Left ventricle myocardium inferior (tissue), 1 donor: ENCODE results near the gene VAV2. TPM values are rescaled to one million over a fixed set of nuclear protein-coding genes. Genes with fewer than 3 reads are reported as not detected.
"Not testable (repeated sequence)": the region's sequence is repeated elsewhere in the genome, so short reads cannot be mapped to it uniquely, and the experiment has no call there.

Experiments used
- DNase-seq: peaks from one replicate; pipeline ENCODE4 v3.0.0-alpha.2; 2020
- H3K27ac ChIP-seq: fragments of 200-600 bp; replicated peaks from 2 replicates; pipeline ENCODE4 v1.8.0; 2021
- H3K27me3 ChIP-seq: fragments of 200-600 bp; 2 replicates; pipeline ENCODE4 v1.8.0; 2021; ENCODE audit warnings: low read depth
- H3K36me3 ChIP-seq: fragments of 200-600 bp; 2 replicates; pipeline ENCODE4 v1.8.0; 2021
- H3K4me1 ChIP-seq: fragments of 200-600 bp; 2 replicates; pipeline ENCODE4 v1.8.0; 2021
- H3K4me3 ChIP-seq: fragments of 200-600 bp; 2 replicates; pipeline ENCODE4 v1.8.0; 2021; ENCODE audit warnings: mild to moderate bottlenecking, moderate library complexity
- H3K9me3 ChIP-seq: fragments of 200-600 bp; replicated peaks from 2 replicates; pipeline ENCODE4 v1.8.0; 2021
- intact Hi-C: fragments of 100-400 bp; cut with micrococcal nuclease; formaldehyde crosslinking; loops from one replicate; pipeline ENCODE4 v1.11.0; 2022
- total RNA-seq: library from RNA; stranded (reverse); fragmentation: NEBNext Ultra II Directional; extraction: Animal tissue kit (Norgen Biotek cat#: 25700); gene quantifications from one replicate; pipeline ENCODE4 v1.2.1, GENCODE V29; 2021
- TF ChIP-seq, protein P1 (sequence below): fragments of 200-600 bp; IDR thresholded peaks from 2 replicates; pipeline ENCODE4 v1.8.0; 2021; ENCODE audit warnings: antibody characterized with exemption, mild to moderate bottlenecking, borderline replicate concordance
- donor health status: DM: no; HTN: yes; CAD: no; lungs with severe emphysema.

VAV2 gene
- total RNA-seq, 1 donor from 2014 or later: 4.1 TPM

DNA sequence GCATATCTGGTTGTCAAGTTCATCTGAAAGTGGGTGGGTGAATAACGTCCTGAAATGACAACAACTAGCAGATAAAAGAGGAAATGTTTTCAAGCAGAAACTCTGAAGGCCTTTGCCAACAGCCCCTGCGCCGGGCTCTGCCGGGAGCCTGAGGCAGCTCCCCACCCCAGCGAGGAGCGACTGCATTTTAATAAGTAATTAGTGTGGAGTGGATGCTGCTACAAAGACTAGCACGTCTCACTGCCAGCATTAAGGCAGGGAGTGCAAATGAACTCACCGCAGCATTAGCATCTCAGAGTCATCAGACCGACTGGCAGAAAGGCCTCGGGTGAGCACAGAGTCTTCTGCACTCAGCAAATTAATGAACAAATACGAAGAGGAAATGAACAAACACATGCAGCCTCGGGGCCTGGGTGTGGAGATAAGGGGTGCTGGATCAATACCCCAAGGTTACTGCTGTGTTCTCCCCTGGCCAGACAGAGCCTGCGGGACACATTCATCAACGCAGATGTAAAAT lies 63.8 kb downstream of the VAV2 start:
- Histone ChIP-seq H3K4me1 (peaks cover 16% of the 10 kb centered on the region), H3K9me3 (no peaks in the 10 kb centered on the region), H3K27me3 (no peaks in the 10 kb centered on the region), H3K4me3 (no peak overlapping the region), H3K36me3 (no peaks in the 10 kb centered on the region), H3K27ac (no peak overlapping the region)
- TF ChIP-seq, protein P1, sequence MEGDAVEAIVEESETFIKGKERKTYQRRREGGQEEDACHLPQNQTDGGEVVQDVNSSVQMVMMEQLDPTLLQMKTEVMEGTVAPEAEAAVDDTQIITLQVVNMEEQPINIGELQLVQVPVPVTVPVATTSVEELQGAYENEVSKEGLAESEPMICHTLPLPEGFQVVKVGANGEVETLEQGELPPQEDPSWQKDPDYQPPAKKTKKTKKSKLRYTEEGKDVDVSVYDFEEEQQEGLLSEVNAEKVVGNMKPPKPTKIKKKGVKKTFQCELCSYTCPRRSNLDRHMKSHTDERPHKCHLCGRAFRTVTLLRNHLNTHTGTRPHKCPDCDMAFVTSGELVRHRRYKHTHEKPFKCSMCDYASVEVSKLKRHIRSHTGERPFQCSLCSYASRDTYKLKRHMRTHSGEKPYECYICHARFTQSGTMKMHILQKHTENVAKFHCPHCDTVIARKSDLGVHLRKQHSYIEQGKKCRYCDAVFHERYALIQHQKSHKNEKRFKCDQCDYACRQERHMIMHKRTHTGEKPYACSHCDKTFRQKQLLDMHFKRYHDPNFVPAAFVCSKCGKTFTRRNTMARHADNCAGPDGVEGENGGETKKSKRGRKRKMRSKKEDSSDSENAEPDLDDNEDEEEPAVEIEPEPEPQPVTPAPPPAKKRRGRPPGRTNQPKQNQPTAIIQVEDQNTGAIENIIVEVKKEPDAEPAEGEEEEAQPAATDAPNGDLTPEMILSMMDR: no peak
- intact Hi-C loops: no loop called here
- DNase-seq: no peak

DNA sequence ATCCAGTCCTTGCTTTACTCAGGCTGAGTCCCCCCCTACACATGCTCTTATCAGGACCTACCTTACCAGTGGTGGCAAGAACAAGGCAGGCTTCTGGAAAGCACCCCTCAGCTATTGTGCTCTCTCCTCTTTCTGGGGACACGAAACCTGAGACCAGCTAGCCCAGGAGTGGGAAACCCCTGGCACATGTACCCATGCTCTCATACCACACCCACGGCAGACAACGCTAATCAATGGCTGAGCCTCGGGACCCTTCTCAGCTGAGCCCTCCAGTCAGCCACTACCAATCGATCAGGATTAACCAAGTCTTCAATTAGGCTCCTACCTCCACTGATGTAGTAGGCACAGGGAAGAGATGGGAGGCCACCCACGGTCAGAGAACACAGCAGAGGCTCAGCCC lies 65.1 kb downstream of the VAV2 start:
- Histone ChIP-seq H3K27ac (no peak overlapping the region), H3K4me3 (no peak overlapping the region), H3K4me1 (peaks cover 6% of the 10 kb centered on the region), H3K27me3 (no peaks in the 10 kb centered on the region), H3K9me3 (no peaks in the 10 kb centered on the region), H3K36me3 (no peaks in the 10 kb centered on the region)
- intact Hi-C loops: no loop called here
- no peak for DNase-seq
- TF ChIP-seq, protein P1: no peak

DNA sequence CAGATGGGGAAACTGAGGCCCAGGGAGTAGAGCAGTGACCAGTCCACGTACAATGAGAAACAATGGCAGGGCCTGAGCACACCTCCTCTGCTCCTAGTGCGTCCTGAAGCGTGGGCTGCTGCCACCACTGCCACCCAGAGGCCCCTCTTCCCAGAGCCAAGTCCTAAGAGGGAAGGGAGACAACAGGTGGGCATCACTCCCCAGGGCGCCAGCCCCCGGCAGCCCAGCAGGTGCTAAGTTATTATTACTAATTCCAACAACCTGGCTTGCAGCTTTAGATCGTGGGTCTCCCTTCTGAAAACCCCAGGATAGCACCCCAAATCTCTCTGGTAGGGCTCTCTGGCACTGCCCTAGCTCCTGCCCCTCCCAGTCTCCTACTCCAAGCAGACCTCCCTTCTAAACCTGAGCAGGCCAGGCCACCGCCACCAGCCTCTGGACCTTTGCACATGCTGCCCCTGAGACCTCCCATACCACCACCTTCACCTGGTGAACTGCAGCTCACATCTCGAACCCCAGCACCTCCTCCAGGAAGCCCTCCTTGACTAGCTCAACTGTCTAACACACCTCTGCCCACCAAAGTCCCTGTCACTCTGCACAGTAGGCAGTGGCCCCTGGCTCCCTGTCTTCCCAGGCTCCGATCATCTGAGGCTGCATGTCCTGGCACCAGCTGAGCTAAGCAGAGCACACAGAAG lies 65.8 kb downstream of the VAV2 start:
- no peak for DNase-seq
- no peaks in the 10 kb centered on the region for H3K9me3 ChIP-seq
- TF ChIP-seq, protein P1: no peak
- H3K36me3 ChIP-seq: no peaks in the 10 kb centered on the region
- H3K27me3 ChIP-seq: no peaks in the 10 kb centered on the region
- H3K27ac ChIP-seq: no peak overlapping the region
- intact Hi-C loops: no loop called here
- H3K4me3 ChIP-seq: no peak overlapping the region
- H3K4me1 ChIP-seq: no peaks in the 10 kb centered on the region

DNA sequence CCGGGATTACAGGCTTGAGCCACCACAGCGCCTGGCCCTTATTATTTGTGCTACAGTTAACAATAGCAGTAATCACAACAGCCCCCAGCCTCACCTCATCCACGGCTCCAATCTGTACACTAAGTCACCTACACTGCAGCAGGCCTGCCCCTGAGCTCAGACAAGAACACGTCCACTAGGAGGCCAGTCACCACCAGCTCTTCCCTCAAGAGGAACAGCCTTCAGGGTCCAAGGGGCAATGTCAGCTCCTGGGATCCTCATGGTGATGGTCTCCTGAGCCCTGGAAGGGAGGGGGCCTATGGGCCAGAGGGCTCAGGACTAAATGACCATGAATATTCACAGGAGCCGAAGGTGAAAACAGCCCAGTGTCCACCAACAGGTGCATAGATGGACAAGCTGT lies 67.7 kb downstream of the VAV2 start:
- no peaks in the 10 kb centered on the region for H3K27me3 ChIP-seq
- H3K27ac ChIP-seq: no peak overlapping the region
- no peak overlapping the region for H3K4me3 ChIP-seq
- TF ChIP-seq, protein P1: no peak
- H3K9me3 ChIP-seq: no peaks in the 10 kb centered on the region
- no peak for DNase-seq
- intact Hi-C loops: no loop called here
- peaks cover 6% of the 10 kb centered on the region for H3K4me1 ChIP-seq
- H3K36me3 ChIP-seq: no peaks in the 10 kb centered on the region

DNA sequence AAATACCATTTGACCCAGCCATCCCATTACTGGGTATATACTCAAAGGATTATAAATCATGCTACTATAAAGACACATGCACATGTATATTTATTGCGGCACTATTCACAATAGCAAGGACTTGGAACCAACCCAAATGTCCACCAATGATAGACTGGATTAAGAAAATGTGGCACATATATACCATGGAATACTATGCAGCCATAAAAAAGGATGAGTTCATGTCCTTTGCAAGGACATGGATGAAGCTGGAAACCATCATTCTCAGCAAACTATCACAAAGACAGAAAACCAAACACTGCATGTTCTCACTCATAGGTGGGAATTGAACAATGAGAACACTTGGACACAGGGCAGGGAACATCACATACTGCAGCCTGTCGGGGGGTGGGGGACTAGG lies 68.5 kb downstream of the VAV2 start:
- H3K27me3 ChIP-seq, intact Hi-C loops, DNase-seq, H3K9me3 ChIP-seq, H3K4me3 ChIP-seq, H3K36me3 ChIP-seq, H3K27ac ChIP-seq: not testable (repeated sequence)
- H3K4me1 ChIP-seq: peaks cover 12% of the 10 kb centered on the region

DNA sequence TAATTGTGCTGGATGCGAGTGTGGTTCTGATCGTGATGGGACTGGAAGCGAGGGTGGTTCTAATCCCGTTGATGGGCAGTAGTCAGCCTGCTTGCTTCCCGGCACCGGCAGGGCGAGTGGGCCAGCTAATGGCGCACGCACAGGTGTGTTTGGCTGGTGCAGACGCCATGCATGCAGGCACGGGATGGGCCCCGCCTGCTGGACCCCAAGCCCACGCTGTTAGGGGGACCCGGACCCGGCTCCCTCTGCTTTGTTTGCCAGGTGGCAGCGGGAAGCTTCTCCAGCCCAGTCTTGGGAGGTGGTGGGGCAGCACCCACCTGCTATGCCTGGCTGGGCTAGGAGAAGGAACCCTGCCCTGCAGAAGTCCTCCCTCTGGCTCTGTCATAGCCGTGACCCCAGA lies 70.3 kb downstream of the VAV2 start:
- TF ChIP-seq, protein P1: no peak
- H3K27ac ChIP-seq: no peak overlapping the region
- intact Hi-C loops: no loop called here
- DNase-seq: no peak
- H3K36me3 ChIP-seq: no peaks in the 10 kb centered on the region
- peaks cover 24% of the 10 kb centered on the region for H3K4me1 ChIP-seq
- no peak overlapping the region for H3K4me3 ChIP-seq
- H3K9me3 ChIP-seq: no peaks in the 10 kb centered on the region
- H3K27me3 ChIP-seq: no peaks in the 10 kb centered on the region
